HFF-Myc (cell line): ENCODE data around the gene GPR158.
"Not testable (repeated sequence)": the region's sequence is repeated elsewhere in the genome, so short reads cannot be mapped to it uniquely, and the experiment has no call there.

Experiments used
- DNase-seq: peaks from one replicate; pipeline ENCODE4 v3.0.0-alpha.2; 2011; ENCODE audit warnings: low read depth; ENCODE audit errors: extremely low read depth
- H3K4me3 ChIP-seq: replicated peaks from 2 replicates; pipeline ENCODE4 v1.5.1; 2011; ENCODE audit warnings: low read depth, mild to moderate bottlenecking, control low read depth, low read length
- TF ChIP-seq, protein P1 (sequence below): IDR thresholded peaks from 2 replicates; pipeline ENCODE4 v1.5.1; 2012; ENCODE audit warnings: mild to moderate bottlenecking, low read depth, low read length, control low read depth; ENCODE audit errors: missing control alignments

GPR158 gene

DNA sequence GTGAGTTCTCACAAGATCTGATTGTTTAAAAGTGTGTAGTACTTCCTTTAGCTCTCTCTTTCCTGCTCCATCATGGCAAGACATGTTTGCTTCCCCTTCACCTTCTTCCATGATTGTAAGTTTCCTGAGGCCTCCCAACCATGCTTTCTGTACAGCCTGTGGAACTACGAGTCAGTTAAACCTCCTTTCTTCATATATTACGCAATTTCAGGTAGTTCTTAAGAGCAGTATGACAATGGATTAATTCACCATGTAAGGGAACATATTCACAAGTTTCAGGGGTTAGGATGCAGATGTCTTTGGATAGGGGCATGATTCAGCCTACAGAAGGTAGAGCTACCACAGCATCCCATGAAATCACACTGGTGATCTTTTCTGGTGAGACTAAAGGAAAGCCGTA lies 174.7 kb downstream of the GPR158 start:
- TF ChIP-seq, protein P1, sequence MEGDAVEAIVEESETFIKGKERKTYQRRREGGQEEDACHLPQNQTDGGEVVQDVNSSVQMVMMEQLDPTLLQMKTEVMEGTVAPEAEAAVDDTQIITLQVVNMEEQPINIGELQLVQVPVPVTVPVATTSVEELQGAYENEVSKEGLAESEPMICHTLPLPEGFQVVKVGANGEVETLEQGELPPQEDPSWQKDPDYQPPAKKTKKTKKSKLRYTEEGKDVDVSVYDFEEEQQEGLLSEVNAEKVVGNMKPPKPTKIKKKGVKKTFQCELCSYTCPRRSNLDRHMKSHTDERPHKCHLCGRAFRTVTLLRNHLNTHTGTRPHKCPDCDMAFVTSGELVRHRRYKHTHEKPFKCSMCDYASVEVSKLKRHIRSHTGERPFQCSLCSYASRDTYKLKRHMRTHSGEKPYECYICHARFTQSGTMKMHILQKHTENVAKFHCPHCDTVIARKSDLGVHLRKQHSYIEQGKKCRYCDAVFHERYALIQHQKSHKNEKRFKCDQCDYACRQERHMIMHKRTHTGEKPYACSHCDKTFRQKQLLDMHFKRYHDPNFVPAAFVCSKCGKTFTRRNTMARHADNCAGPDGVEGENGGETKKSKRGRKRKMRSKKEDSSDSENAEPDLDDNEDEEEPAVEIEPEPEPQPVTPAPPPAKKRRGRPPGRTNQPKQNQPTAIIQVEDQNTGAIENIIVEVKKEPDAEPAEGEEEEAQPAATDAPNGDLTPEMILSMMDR, result no peak
- no peak for DNase-seq

DNA sequence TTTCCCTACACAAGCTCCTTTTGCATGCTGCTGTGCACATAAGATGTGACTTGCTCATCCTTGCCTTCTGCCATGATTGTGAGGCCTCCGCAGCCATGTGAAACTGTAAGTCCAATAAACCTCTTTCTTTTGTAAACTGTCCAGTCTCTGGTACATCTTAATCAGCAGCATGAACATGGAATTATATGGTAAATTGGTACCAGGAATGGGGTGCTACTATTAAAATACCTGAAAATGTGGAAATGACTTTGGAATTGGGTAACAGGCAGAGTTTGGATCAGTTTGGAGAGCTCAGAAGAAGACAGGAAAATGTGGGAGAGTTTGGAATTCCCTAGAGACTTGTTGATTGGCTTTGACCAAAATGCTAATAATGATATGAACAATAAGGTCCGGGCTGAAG lies 181.8 kb downstream of the GPR158 start:
- DNase-seq, result no peak
- TF ChIP-seq, protein P1, result no peak
- no peak overlapping the region for H3K4me3 ChIP-seq

More for the DNA sequence above, 174.7 kb downstream of the GPR158 start:
- H3K4me3 ChIP-seq, result no peak overlapping the region

DNA sequence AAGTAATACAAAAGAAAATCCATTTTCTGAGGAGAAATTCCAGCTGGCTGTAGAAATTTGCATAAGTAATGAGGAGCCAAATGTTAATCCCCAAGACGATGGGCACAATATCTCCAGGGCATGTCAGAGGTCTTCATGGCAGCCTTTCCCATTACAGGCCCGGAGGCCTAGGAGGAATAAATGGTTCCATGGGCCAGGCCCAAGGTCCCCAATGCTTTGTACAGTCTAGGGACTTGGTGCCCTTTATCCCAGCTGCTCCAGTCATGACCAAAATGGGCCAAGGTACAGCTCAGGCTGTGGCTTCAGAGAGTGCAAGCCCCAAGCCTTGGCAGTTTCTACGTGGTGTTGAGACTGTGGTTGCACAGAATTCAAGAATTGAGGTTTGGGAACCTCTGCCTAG lies 182.5 kb downstream of the GPR158 start:
- H3K4me3 ChIP-seq, result no peak overlapping the region
- no peak for DNase-seq
- TF ChIP-seq, protein P1, result no peak

DNA sequence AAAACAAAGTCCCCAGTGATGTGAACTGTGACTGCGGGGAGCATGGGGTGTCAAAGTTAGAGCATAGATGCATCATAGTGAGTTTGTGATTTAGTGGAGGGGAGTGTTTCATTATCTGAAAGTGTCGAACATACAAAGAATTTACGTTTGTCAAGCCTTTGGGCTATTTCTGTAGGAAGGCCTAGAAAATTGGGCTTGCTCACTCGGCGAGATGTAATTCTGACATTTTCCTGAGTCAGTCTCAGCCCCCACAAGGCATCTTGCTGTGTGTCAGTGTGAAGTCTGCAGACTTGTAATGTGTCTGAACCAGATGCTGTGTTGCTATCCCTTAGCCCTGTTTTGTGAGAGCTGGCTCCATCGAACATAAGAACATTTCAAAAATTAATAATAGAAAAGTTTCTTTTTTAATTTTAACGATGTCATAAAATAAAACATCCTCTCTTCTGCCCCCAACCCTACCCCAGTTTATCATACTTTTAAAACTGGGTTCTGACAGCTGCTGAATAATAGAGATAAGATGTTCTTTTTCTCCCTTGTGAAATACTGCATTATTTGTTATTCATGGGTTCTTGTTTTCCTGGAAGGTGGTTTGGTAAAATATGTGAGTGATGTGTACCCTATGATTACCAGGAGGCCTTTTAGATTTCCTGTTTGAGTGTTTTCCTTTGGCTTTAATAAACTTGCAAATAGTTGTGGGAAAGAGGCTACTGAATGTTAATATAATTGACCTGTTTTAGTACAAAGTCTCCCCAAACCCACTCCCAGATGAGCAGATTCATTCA lies 207.4 kb downstream of the GPR158 start:
- no peak overlapping the region for H3K4me3 ChIP-seq
- no peak for DNase-seq
- TF ChIP-seq, protein P1, result no peak

DNA sequence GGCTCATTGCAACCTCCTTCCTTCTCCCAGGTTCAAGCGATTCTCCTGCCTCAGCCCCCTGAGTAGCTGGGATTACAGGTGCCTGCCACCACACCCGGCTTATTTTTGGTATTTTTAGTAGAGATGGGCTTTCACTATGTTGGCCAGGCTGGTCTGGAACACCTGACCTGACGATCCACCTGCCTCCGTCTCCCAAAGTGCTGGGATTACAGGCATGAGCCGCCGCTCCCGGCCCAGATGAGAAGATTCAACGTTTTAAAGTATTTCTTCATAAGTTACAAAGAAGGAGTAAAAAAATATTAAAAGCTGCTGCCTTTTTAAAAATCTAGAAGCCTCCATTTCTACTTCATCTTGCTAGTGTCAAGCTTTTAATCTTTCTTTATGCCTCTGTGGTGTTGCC lies 208.1 kb downstream of the GPR158 start:
- DNase-seq, H3K4me3 ChIP-seq: not testable (repeated sequence)

DNA sequence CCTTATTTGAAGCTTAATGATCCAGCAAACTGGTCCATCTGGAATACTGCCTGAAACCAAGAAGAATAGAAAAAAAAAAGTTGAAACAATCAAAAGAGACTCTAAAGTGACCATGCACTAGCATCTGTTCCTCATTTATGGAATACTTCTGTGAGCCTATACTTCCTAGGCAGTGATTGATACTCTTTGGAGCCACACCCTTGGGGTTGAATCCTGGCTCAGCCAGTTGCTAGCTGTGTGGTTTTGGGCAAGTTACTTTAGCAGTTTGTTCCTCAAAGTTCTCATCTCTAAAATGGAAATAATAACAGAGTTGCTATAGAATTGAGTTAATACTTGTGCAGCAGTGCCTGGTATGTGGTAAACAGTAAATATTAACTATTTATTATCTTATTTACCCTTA lies 208.9 kb downstream of the GPR158 start:
- TF ChIP-seq, protein P1, result no peak
- H3K4me3 ChIP-seq, result no peak overlapping the region
- no peak for DNase-seq

DNA sequence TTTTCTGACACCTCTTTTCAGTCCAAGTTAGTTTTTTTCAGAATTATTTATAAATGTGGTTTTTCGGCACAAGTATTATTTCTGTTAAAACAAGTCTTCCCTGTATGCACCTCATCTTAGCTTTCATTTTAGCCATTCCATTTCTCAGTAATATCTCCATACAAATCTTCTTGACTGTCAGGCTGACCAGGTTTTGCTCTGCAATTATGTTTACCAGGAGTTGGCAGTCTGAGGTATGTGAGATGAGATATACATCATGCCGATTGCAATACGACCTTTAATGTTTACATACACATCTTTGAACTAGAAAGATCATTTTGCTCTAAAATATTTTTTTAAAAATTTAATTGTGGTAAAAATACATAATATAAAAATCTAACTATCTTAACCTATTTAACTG lies 209.8 kb downstream of the GPR158 start:
- TF ChIP-seq, protein P1, result no peak
- H3K4me3 ChIP-seq, result no peak overlapping the region
- no peak for DNase-seq
